Urothelium cell line (cell line): ENCODE measurements around the gene CDH4.
A peak's percentile ranks its signal among the peaks of the same experiment; 100 is the strongest.

Source experiments
- DNase-seq: peaks from one replicate; pipeline ENCODE4 v3.0.0; 2011; ENCODE audit warnings: low spot score, mixed read lengths
- FAIRE-seq: peaks from 2 replicates; lab custom pipeline; 2011; peaks lifted over from hg19 to GRCh38; lab: Jason Lieb, UNC

The CDH4 gene

GRCh38 chr20:61911824-61912223 lies 659.8 kb downstream of the CDH4 start:
- no peak for FAIRE-seq
- no peak for DNase-seq

GRCh38 chr20:61912665-61913422 lies 660.8 kb downstream of the CDH4 start:
- no peak for FAIRE-seq
- no peak for DNase-seq

DNA sequence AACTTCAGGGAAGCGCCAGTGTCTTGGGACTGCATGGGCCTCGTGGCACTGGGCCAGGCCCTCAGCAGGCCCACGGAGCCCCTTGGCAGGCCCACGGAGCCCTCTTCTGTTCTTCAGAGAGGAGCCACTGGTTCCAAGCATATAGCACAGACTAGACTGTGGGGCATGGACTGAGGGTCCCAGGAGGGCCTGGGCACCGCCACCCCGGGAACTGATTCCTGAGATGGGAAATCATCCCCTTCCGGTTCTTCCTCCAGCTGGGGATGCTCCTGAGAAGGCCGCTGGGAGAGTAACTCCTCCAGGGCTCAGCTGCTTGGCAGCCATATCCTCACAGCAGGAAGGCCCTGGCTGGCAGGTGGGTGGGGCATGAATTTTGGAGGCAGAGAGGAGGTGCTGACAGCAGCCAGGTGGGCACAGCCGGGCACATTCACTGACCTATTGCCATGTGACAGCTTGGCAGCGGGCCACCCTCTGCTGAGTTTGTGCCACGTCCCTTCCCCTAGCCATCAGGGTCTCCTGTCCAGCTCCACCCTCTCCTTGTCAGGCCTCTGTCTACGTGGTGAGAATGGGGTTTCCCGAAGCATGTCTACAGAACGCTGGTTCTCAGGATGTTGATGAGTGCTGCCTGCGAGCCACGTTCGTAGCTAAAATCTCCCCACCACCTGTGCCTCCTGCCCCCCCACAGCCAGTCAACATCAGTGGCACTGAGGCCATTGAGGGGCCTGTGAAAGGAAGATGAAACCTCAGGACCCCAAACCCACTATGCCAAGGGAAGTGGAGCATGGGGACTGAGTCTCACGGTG lies 661.6 kb downstream of the CDH4 start:
- no peak for DNase-seq
- FAIRE-seq, result peak; percentile 83

- no peak for FAIRE-seq
- no peak for DNase-seq
These were observed 663.0 kb downstream of the CDH4 start for GRCh38 chr20:61915101-61915500.

GRCh38 chr20:61916318-61916891 lies 664.3 kb downstream of the CDH4 start:
- FAIRE-seq, result no peak
- no peak for DNase-seq

DNA sequence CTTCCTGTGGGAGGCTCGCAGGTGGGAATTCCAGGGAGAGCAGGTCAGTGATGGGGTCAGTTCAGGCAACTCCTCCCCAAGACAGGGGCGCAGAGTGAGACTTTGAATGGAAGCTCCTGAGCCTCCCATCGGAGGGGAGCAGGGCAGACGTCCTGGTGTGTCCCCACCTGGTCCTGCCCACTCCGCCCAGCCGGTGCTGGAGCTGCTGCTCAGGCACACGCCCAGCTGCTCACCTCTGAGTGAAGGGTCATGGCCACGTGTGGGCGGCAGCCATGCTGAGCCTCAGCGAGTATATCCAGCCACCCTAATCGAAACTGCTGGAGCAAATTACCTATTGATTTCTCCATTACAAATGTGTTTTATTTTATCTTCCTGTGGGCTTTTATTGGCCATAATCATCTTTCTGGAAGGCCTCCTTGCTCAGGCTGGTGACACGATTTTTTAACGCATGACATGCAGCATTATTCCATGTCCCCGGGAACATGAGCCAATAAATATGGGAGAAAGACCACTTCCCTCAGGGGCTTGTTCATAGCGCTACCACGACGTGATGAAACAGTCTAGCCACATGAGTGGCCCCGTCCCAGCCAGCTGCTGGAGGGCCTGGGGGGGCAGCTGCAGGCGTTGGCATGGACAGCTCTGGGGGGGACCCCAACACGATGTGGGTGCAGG lies 665.5 kb downstream of the CDH4 start:
- FAIRE-seq (peak; percentile 62), DNase-seq (no peak)

DNA sequence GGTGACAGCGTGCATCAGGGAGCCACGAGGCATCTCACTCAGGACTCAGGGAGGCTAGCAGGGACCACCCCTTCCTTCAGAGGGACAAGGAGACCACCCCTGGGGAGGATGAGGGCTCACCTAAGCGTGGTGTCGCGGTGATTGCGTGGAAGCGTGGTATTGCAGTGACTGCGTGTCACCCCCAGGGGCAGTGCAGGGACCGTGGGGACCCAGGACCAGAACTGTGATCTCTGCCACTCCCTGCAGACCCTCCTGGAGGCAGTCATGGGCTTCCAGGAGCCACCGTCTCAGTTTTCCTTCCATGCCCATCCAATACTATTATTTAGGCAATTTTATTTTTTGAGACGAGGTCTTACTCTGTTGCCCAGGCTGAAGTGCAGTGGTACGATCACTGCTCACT lies 666.5 kb downstream of the CDH4 start:
- FAIRE-seq (peak; percentile 88), DNase-seq (no peak)

- FAIRE-seq (no peak), DNase-seq (no peak)
These were observed 667.2 kb downstream of the CDH4 start for GRCh38 chr20:61919239-61919638.

DNA sequence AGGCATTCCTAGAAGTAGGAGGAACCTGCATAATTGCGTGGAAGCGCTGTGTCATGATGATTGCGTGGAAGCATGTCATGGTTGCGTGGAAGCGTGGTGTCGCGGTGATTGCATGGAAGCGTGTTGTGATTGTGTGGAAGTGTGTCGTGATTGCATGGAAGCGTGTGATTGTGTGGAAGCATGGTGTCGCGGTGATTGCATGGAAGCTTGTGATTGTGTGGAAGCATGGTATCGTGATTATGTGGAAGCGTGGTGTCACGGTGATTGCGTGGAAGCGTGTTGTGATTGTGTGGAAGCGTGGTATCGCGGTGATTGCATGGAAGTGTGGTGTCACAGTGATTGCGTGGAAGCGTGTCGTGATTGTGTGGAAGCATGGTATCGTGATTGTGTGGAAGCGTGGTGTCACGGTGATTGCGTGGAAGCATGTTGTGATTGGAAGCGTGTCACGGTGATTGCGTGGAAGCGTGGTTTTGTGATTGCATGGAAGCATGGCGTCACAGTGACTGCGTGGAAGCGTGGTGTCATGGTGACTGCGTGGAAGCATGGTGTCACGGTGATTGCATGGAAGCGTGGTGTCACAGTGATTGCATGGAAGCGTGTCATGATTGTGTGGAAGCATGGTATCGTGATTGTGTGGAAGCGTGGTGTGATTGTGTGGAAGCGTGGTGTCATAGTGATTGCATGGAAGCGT lies 667.8 kb downstream of the CDH4 start:
- DNase-seq (no peak), FAIRE-seq (peak; percentile 100)

GRCh38 chr20:61922411-61922810 lies 670.4 kb downstream of the CDH4 start:
- DNase-seq (no peak), FAIRE-seq (no peak)

- FAIRE-seq (no peak), DNase-seq (no peak)
These were observed 670.9 kb downstream of the CDH4 start for GRCh38 chr20:61922936-61923335.

- FAIRE-seq (peak; percentile 48), DNase-seq (no peak)
These were observed 671.5 kb downstream of the CDH4 start for GRCh38 chr20:61923371-61924166.

DNA sequence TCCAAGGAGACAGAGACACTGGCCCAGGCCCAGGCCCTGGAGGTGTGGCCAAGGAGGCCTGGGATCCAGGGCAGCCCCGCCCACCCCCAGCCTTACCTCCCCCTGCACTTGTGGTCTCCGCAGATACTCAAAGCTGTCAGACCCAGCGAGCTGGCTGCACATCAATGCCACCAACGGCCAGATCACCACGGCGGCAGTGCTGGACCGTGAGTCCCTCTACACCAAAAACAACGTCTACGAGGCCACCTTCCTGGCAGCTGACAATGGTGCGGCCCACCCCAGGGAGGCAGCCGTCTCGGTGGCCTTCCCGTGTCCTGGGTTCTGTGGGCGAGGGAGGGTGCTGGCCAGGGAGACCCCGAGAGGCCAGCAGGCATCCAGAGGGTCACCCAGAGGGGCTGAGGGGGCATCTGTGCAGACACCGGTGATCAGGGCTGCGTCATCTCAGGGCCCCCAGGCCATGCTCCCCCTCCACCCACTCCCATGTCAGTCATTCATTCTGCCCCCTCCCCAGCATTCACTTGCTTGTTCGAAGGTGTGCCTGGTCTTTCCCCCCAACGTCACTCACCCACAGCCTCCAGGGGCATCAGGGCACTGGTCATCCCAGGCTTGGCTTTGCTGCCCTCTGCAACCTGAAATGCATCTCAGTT lies 672.3 kb downstream of the CDH4 start:
- FAIRE-seq, result peak; percentile 84
- no peak for DNase-seq

- FAIRE-seq, result peak; percentile 17
- DNase-seq, result no peak
These were observed 672.9 kb downstream of the CDH4 start for GRCh38 chr20:61924858-61925554.

DNA sequence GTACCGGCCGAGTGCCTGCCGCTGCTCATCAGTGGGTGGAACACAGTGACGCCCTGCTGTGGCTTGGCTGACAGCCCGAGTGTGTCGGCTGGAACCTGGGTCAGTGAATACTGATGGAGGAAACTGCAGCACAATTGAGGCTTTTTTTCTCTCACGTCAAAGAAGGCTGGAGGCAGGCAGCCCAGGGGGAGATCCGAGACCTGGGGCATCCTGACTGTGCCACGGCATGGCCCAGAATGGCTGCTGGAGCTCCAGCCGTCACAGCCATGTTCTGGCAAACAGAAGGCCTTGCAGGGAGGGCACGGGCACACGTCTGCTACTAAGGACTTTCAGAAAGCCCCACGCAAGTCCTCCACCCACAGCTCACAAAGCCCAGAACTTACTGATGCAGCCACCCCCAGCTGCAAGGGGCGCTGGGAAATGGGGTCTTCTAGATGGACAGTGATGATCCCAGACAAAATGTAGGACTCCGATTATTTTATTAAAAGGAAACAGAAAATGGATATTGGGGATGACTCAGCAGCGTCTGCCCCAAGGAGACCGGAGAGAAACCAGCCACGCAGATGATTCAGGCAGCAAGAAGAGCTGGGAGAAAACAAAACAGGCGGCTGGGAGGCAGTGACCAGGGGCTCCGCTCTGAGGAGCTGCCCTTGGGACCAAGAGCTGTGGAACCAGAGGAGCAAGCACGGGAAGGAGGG lies 673.6 kb downstream of the CDH4 start:
- FAIRE-seq (peak; percentile 97), DNase-seq (peak; percentile 96)

DNA sequence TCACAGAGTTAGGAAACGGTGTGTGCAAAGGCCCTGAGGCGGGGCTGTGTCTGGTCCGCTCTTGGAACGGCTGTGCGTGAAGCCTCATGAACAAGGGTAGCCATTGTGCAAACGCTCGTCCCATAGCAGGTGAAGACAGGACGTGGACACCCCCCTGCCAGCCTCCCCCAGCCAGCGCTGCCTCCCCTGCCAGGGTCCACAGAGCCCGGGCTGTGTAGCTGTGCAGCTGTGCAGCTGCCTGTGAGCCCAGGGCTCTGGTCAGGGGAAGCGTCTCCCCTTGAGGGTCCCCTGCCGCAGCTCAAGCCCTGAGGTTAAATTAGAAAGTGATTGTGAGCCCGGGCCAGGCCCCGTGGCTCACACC lies 674.2 kb downstream of the CDH4 start:
- FAIRE-seq (no peak), DNase-seq (no peak)

- peak; percentile 50 for FAIRE-seq
- no peak for DNase-seq
These were observed 674.7 kb downstream of the CDH4 start for GRCh38 chr20:61926796-61927192.

DNA sequence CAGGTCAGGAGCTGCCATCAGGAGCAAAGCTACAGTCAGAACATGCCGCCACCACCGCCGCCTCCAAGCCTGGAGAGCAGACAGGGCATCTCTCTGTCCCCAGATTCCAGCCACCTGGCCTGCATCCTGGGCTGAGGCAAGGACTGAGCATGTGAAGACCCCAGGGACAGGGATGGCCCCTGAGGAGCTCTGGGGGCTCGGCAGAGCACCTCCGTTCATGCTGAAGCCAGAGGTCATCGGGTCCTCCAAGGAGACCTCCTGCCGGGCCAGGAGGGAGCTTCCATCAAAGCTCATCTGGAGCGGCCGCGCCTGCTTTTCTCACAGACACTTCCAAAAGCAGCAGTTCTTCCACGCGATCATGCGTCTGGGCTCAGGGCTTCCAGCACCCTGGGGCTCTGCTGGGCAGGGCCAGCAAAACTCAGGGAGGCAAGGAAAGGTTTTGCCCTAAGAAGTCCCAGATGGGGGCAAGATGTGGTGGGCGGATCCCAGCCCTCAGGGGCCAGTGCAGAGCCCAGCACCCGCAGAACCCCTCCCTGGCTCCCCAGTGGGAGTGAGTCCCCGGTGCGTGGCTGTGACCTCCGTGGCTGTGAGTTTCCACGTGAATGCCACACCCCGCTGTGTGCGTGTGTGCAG lies 675.2 kb downstream of the CDH4 start:
- FAIRE-seq (no peak), DNase-seq (no peak)
